Thyroid gland (tissue), 4 donors: ENCODE results near the gene ABCB6.

Experiments used
- POLR2A ChIP-seq, 2 donors: fragments of 450-650 bp; IDR thresholded peaks; one replicate each; pipeline ENCODE4 v1.6.1; 2017; ENCODE audit warnings: antibody characterized with exemption in 2 of 2, mild to moderate bottlenecking in 2 of 2, moderate library complexity in 1 of 2
- TF ChIP-seq, protein P1 (sequence below), 6 experiments: fragments of 200-600 bp in 3 of 6; fragments of 450-650 bp in 3 of 6; sonication (generic) in 3 of 6; IDR thresholded peaks; one replicate each; pipeline ENCODE4 v1.5.1; 2016 to 2019; ENCODE audit warnings: antibody characterized with exemption in 6 of 6, mild to moderate bottlenecking in 2 of 6, inconsistent platforms in 1 of 6, moderate library complexity in 1 of 6

DNA sequence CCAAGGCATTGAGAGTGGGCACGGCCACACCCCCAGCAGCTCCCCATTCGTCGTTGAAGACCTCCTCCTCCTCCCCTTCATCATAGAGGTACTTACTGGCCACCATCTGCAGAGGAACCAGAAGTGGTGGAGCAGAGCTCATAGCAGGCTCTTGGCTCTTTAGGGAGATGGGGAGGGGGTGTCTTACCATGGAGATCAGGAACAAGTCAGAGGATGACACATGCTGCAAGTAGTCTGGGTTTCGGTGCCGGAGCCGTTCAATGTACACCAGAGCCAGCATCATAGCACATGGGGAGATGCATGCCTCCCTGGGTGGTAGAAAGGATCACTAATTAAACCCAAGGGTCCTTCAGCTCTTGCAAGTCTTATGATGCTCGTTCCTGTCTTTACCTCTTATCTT lies 44.0 kb downstream of the ABCB6 start:
- TF ChIP-seq, protein P1, sequence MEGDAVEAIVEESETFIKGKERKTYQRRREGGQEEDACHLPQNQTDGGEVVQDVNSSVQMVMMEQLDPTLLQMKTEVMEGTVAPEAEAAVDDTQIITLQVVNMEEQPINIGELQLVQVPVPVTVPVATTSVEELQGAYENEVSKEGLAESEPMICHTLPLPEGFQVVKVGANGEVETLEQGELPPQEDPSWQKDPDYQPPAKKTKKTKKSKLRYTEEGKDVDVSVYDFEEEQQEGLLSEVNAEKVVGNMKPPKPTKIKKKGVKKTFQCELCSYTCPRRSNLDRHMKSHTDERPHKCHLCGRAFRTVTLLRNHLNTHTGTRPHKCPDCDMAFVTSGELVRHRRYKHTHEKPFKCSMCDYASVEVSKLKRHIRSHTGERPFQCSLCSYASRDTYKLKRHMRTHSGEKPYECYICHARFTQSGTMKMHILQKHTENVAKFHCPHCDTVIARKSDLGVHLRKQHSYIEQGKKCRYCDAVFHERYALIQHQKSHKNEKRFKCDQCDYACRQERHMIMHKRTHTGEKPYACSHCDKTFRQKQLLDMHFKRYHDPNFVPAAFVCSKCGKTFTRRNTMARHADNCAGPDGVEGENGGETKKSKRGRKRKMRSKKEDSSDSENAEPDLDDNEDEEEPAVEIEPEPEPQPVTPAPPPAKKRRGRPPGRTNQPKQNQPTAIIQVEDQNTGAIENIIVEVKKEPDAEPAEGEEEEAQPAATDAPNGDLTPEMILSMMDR (IDR thresholded peaks at IDR 0.05) = no peak
- TF ChIP-seq POLR2A (IDR thresholded peaks at IDR 0.05) = no peak
